ENCODE measurements around the gene FANCC.

The FANCC gene

GRCh38 chr9:95125652-95126051, 191.9 kb downstream of the FANCC start:
- H3K23ac ChIP-seq (ENCODE audit: low read length in 2 of 2): no peak overlapping the region
- H3K9ac ChIP-seq (ENCODE audit: low read length): no peak overlapping the region
- H4K8ac ChIP-seq (ENCODE audit: low read length): no peak overlapping the region
- WGBS: 60% methylated on average over 1 of the region's 3 CpGs
- H3K79me1 ChIP-seq (replicated peaks; ENCODE audit: low read length, poor library complexity, severe bottlenecking): no peaks in the 10 kb centered on the region
- H3K4me3 ChIP-seq (ENCODE audit: insufficient read depth in 1 of 2, low read depth in 1 of 2, low read length in 2 of 2): no peak overlapping the region
- H3K36me3 ChIP-seq (ENCODE audit: control insufficient read depth in 1 of 2, insufficient read depth in 2 of 2, low read depth in 1 of 2, low read length in 2 of 2): peaks cover 0 to 3% of the 10 kb centered on the region in 2 experiments
- H3K4ac ChIP-seq (ENCODE audit: low read depth in 1 of 2, low read length in 2 of 2): no peak overlapping the region
- H3K27ac ChIP-seq (ENCODE audit: low read length, poor library complexity, severe bottlenecking): no peak overlapping the region
- H2BK120ac ChIP-seq (ENCODE audit: low read depth, low read length): no peak overlapping the region
- H3K9me3 ChIP-seq (ENCODE audit: control insufficient read depth, low read length): no peaks in the 10 kb centered on the region
- H2BK5ac ChIP-seq (ENCODE audit: low read depth, low read length, poor library complexity, severe bottlenecking): no peak overlapping the region
- H4K91ac ChIP-seq (ENCODE audit: low read length): no peak overlapping the region
- no peak overlapping the region for H2AK5ac ChIP-seq (ENCODE audit: low read length, severe bottlenecking)
- no peak overlapping the region for H2BK12ac ChIP-seq (ENCODE audit: low read length in 2 of 2)
- H3K27me3 ChIP-seq (ENCODE audit: control insufficient read depth in 1 of 2, insufficient read depth in 1 of 2, low read length in 2 of 2): no peaks in the 10 kb centered on the region
- H3K18ac ChIP-seq (ENCODE audit: low read depth in 1 of 2, low read length in 2 of 2): no peak overlapping the region
- no peak overlapping the region for H3K14ac ChIP-seq (ENCODE audit: low read length in 2 of 2)
- H3K4me1 ChIP-seq (ENCODE audit: control insufficient read depth, insufficient read depth, low read depth, low read length): peaks cover 6% of the 10 kb centered on the region
- no peak for DNase-seq
- no peak overlapping the region for H2BK15ac ChIP-seq (ENCODE audit: low read depth, poor library complexity, severe bottlenecking)
- H3K4me2 ChIP-seq (ENCODE audit: low read length, poor library complexity, severe bottlenecking): no peak overlapping the region
- no peak overlapping the region for H2AFZ ChIP-seq (ENCODE audit: low read depth, low read length)

- Histone ChIP-seq H2BK15ac (ENCODE audit: low read depth, poor library complexity, severe bottlenecking) (no peak overlapping the region), H4K8ac (ENCODE audit: low read length) (no peak overlapping the region), H3K36me3 (ENCODE audit: control insufficient read depth in 1 of 2, insufficient read depth in 2 of 2, low read depth in 1 of 2, low read length in 2 of 2) (peaks cover 0 to 3% of the 10 kb centered on the region in 2 experiments), H3K4me2 (ENCODE audit: low read length, poor library complexity, severe bottlenecking) (no peak overlapping the region), H3K27ac (ENCODE audit: low read length, poor library complexity, severe bottlenecking) (no peak overlapping the region), H3K23ac (ENCODE audit: low read length in 2 of 2) (no peak overlapping the region), H2BK5ac (ENCODE audit: low read depth, low read length, poor library complexity, severe bottlenecking) (no peak overlapping the region), H2AFZ (ENCODE audit: low read depth, low read length) (no peak overlapping the region), H2AK5ac (ENCODE audit: low read length, severe bottlenecking) (no peak overlapping the region), H2BK120ac (ENCODE audit: low read depth, low read length) (no peak overlapping the region), H3K14ac (ENCODE audit: low read length in 2 of 2) (no peak overlapping the region), H3K9me3 (ENCODE audit: control insufficient read depth, low read length) (no peaks in the 10 kb centered on the region), H3K4me1 (ENCODE audit: control insufficient read depth, insufficient read depth, low read depth, low read length) (peaks cover 5% of the 10 kb centered on the region), H3K4ac (ENCODE audit: low read depth in 1 of 2, low read length in 2 of 2) (no peak overlapping the region), H2BK12ac (ENCODE audit: low read length in 2 of 2) (no peak overlapping the region), H3K4me3 (ENCODE audit: insufficient read depth in 1 of 2, low read depth in 1 of 2, low read length in 2 of 2) (no peak overlapping the region), H3K9ac (ENCODE audit: low read length) (no peak overlapping the region), H4K91ac (ENCODE audit: low read length) (no peak overlapping the region), H3K18ac (ENCODE audit: low read depth in 1 of 2, low read length in 2 of 2) (no peak overlapping the region), H3K79me1 (replicated peaks; ENCODE audit: low read length, poor library complexity, severe bottlenecking) (no peaks in the 10 kb centered on the region), H3K27me3 (ENCODE audit: control insufficient read depth in 1 of 2, insufficient read depth in 1 of 2, low read length in 2 of 2) (no peaks in the 10 kb centered on the region)
- no peak for DNase-seq
- 90% methylated on average over 7 of the region's 9 CpGs for WGBS
Observed at GRCh38 chr9:95124582-95125367, 192.7 kb downstream of the FANCC start.

GRCh38 chr9:95120781-95121370, 196.6 kb downstream of the FANCC start:
- Histone ChIP-seq H2BK15ac (ENCODE audit: low read depth, poor library complexity, severe bottlenecking) (no peak overlapping the region), H3K79me1 (replicated peaks; ENCODE audit: low read length, poor library complexity, severe bottlenecking) (no peaks in the 10 kb centered on the region), H3K27ac (ENCODE audit: low read length, poor library complexity, severe bottlenecking) (no peak overlapping the region), H3K9me3 (ENCODE audit: control insufficient read depth, low read length) (no peaks in the 10 kb centered on the region), H2AFZ (ENCODE audit: low read depth, low read length) (no peak overlapping the region), H3K18ac (ENCODE audit: low read depth in 1 of 2, low read length in 2 of 2) (no peak overlapping the region), H3K4me1 (ENCODE audit: control insufficient read depth, insufficient read depth, low read depth, low read length) (no peaks in the 10 kb centered on the region), H2BK5ac (ENCODE audit: low read depth, low read length, poor library complexity, severe bottlenecking) (no peak overlapping the region), H4K8ac (ENCODE audit: low read length) (peak overlapping the region; percentile 32), H3K4ac (ENCODE audit: low read depth in 1 of 2, low read length in 2 of 2) (no peak overlapping the region), H3K27me3 (ENCODE audit: control insufficient read depth in 1 of 2, insufficient read depth in 1 of 2, low read length in 2 of 2) (no peaks in the 10 kb centered on the region), H3K4me3 (ENCODE audit: insufficient read depth in 1 of 2, low read depth in 1 of 2, low read length in 2 of 2) (no peak overlapping the region), H3K23ac (ENCODE audit: low read length in 2 of 2) (no peak overlapping the region), H3K14ac (ENCODE audit: low read length in 2 of 2) (no peak overlapping the region), H2BK12ac (ENCODE audit: low read length in 2 of 2) (no peak overlapping the region), H2BK120ac (ENCODE audit: low read depth, low read length) (no peak overlapping the region), H2AK5ac (ENCODE audit: low read length, severe bottlenecking) (no peak overlapping the region), H3K4me2 (ENCODE audit: low read length, poor library complexity, severe bottlenecking) (no peak overlapping the region), H4K91ac (ENCODE audit: low read length) (no peak overlapping the region), H3K9ac (ENCODE audit: low read length) (no peak overlapping the region), H3K36me3 (ENCODE audit: control insufficient read depth in 1 of 2, insufficient read depth in 2 of 2, low read depth in 1 of 2, low read length in 2 of 2) (peaks cover 0 to 3% of the 10 kb centered on the region in 2 experiments)
- no peak for DNase-seq

GRCh38 chr9:95118596-95118995, 198.9 kb downstream of the FANCC start:
- no peak overlapping the region for H2BK120ac ChIP-seq (ENCODE audit: low read depth, low read length)
- H3K9ac ChIP-seq (ENCODE audit: low read length): no peak overlapping the region
- H4K8ac ChIP-seq (ENCODE audit: low read length): no peak overlapping the region
- no peak overlapping the region for H3K18ac ChIP-seq (ENCODE audit: low read depth in 1 of 2, low read length in 2 of 2)
- H2BK5ac ChIP-seq (ENCODE audit: low read depth, low read length, poor library complexity, severe bottlenecking): no peak overlapping the region
- H3K79me1 ChIP-seq (replicated peaks; ENCODE audit: low read length, poor library complexity, severe bottlenecking): no peaks in the 10 kb centered on the region
- no peak overlapping the region for H2AFZ ChIP-seq (ENCODE audit: low read depth, low read length)
- H3K23ac ChIP-seq (ENCODE audit: low read length in 2 of 2): no peak overlapping the region
- H3K27ac ChIP-seq (ENCODE audit: low read length, poor library complexity, severe bottlenecking): no peak overlapping the region
- H2BK12ac ChIP-seq (ENCODE audit: low read length in 2 of 2): no peak overlapping the region
- H3K4me1 ChIP-seq (ENCODE audit: control insufficient read depth, insufficient read depth, low read depth, low read length): no peaks in the 10 kb centered on the region
- no peak overlapping the region for H2AK5ac ChIP-seq (ENCODE audit: low read length, severe bottlenecking)
- no peak for DNase-seq
- no peak overlapping the region for H2BK15ac ChIP-seq (ENCODE audit: low read depth, poor library complexity, severe bottlenecking)
- no peak overlapping the region for H3K14ac ChIP-seq (ENCODE audit: low read length in 2 of 2)
- no peak overlapping the region for H3K4me2 ChIP-seq (ENCODE audit: low read length, poor library complexity, severe bottlenecking)
- no peak overlapping the region for H3K4ac ChIP-seq (ENCODE audit: low read depth in 1 of 2, low read length in 2 of 2)
- no peak overlapping the region for H4K91ac ChIP-seq (ENCODE audit: low read length)
- H3K36me3 ChIP-seq (ENCODE audit: control insufficient read depth in 1 of 2, insufficient read depth in 2 of 2, low read depth in 1 of 2, low read length in 2 of 2): peaks cover 0 to 4% of the 10 kb centered on the region in 2 experiments
- H3K4me3 ChIP-seq (ENCODE audit: insufficient read depth in 1 of 2, low read depth in 1 of 2, low read length in 2 of 2): no peak overlapping the region
- 92% methylated on average over 4 of the region's 4 CpGs for WGBS
- H3K27me3 ChIP-seq (ENCODE audit: control insufficient read depth in 1 of 2, insufficient read depth in 1 of 2, low read length in 2 of 2): no peaks in the 10 kb centered on the region
- no peaks in the 10 kb centered on the region for H3K9me3 ChIP-seq (ENCODE audit: control insufficient read depth, low read length)

Data from mesenchymal stem cell (in vitro differentiated cells and primary cell).